HUES48 (cell line): ENCODE measurements around the gene RASL11A.

Experiments used
- H3K27ac ChIP-seq: one replicate; pipeline ENCODE4 v1.7.0; 2013; ENCODE audit warnings: low read depth, low read length, inconsistent platforms
- H3K27me3 ChIP-seq: 2 replicates; pipeline ENCODE4 v1.6.1; 2013; ENCODE audit warnings: mild to moderate bottlenecking, low read length; ENCODE audit not compliant: control insufficient read depth, insufficient read depth
- H3K36me3 ChIP-seq: 2 replicates; pipeline ENCODE4 v1.6.1; 2013; ENCODE audit warnings: low read length; ENCODE audit not compliant: control insufficient read depth, insufficient read depth
- H3K4me1 ChIP-seq: 2 replicates; pipeline ENCODE4 v1.6.1; 2013; ENCODE audit warnings: mild to moderate bottlenecking, low read length; ENCODE audit not compliant: control insufficient read depth, insufficient read depth
- H3K4me3 ChIP-seq: 2 replicates; pipeline ENCODE4 v1.5.1; 2013; ENCODE audit warnings: mild to moderate bottlenecking, low read depth, low read length
- H3K9ac ChIP-seq: 2 replicates; pipeline ENCODE4 v1.6.1; 2013; ENCODE audit warnings: mild to moderate bottlenecking, low read depth, low read length, moderate library complexity
- H3K9me3 ChIP-seq: 2 replicates; pipeline ENCODE4 v1.6.1; 2013; ENCODE audit warnings: low read length; ENCODE audit not compliant: control insufficient read depth, insufficient read depth

RASL11A gene

GRCh38 chr13:27266917-27267316 is 3.7 kb upstream of the RASL11A start:
- no peak overlapping the region for H3K27ac ChIP-seq
- H3K9me3 ChIP-seq: no peaks in the 10 kb centered on the region
- peaks cover 7% of the 10 kb centered on the region; the same call in 1 of the 2 replicates for H3K4me1 ChIP-seq
- no peak overlapping the region for H3K4me3 ChIP-seq
- H3K27me3 ChIP-seq: peaks cover 18% of the 10 kb centered on the region
- 0 out of 2 replicates have a peak, but pooled peaks cover 1% of the 10 kb centered on the region for H3K36me3 ChIP-seq
- no peak overlapping the region for H3K9ac ChIP-seq

GRCh38 chr13:27267596-27267995 is 3.0 kb upstream of the RASL11A start:
- no peak overlapping the region for H3K4me3 ChIP-seq
- no peaks in the 10 kb centered on the region for H3K9me3 ChIP-seq
- H3K4me1 ChIP-seq: peaks cover 7% of the 10 kb centered on the region; the same call in 1 of the 2 replicates
- H3K27me3 ChIP-seq: peaks cover 21% of the 10 kb centered on the region
- no peaks in the 10 kb centered on the region for H3K36me3 ChIP-seq
- H3K9ac ChIP-seq: no peak overlapping the region
- no peak overlapping the region for H3K27ac ChIP-seq

GRCh38 chr13:27269114-27269665 is 1.4 kb upstream of the RASL11A start:
- peaks cover 7% of the 10 kb centered on the region; the same call in 1 of the 2 replicates for H3K4me1 ChIP-seq
- no peaks in the 10 kb centered on the region for H3K9me3 ChIP-seq
- no peaks in the 10 kb centered on the region for H3K36me3 ChIP-seq
- H3K27ac ChIP-seq: no peak overlapping the region
- peaks cover 24% of the 10 kb centered on the region for H3K27me3 ChIP-seq
- H3K9ac ChIP-seq: no peak overlapping the region
- H3K4me3 ChIP-seq: no peak overlapping the region

GRCh38 chr13:27271570-27272096 is 1.0 kb downstream of the RASL11A start:
- Histone ChIP-seq H3K9ac (no peak overlapping the region), H3K4me3 (peak overlapping the region; percentile 72), H3K27me3 (peaks cover 24% of the 10 kb centered on the region), H3K4me1 (peaks cover 7% of the 10 kb centered on the region; the same call in 1 of the 2 replicates), H3K36me3 (no peaks in the 10 kb centered on the region), H3K9me3 (no peaks in the 10 kb centered on the region), H3K27ac (no peak overlapping the region)

- H3K36me3 ChIP-seq: no peaks in the 10 kb centered on the region
- H3K27me3 ChIP-seq: peaks cover 24% of the 10 kb centered on the region
- H3K4me3 ChIP-seq: no peak overlapping the region
- no peak overlapping the region for H3K9ac ChIP-seq
- H3K27ac ChIP-seq: no peak overlapping the region
- peaks cover 7% of the 10 kb centered on the region; the same call in 1 of the 2 replicates for H3K4me1 ChIP-seq
- no peaks in the 10 kb centered on the region for H3K9me3 ChIP-seq
Measured at GRCh38 chr13:27273658-27274425, 3.2 kb downstream of the RASL11A start.

GRCh38 chr13:27274631-27275030 is 4.0 kb downstream of the RASL11A start:
- H3K27ac ChIP-seq: no peak overlapping the region
- no peaks in the 10 kb centered on the region for H3K9me3 ChIP-seq
- peaks cover 18% of the 10 kb centered on the region for H3K27me3 ChIP-seq
- peaks cover 11% of the 10 kb centered on the region; the same call in 1 of the 2 replicates for H3K4me1 ChIP-seq
- H3K36me3 ChIP-seq: no peaks in the 10 kb centered on the region
- no peak overlapping the region for H3K4me3 ChIP-seq
- no peak overlapping the region for H3K9ac ChIP-seq

GRCh38 chr13:27276188-27276587 is 5.6 kb downstream of the RASL11A start:
- Histone ChIP-seq H3K27me3 (peaks cover 13% of the 10 kb centered on the region), H3K4me1 (peaks cover 19% of the 10 kb centered on the region; the same call in 1 of the 2 replicates), H3K27ac (no peak overlapping the region), H3K4me3 (no peak overlapping the region), H3K9ac (no peak overlapping the region), H3K9me3 (no peaks in the 10 kb centered on the region), H3K36me3 (no peaks in the 10 kb centered on the region)

GRCh38 chr13:27279506-27279905 is 8.9 kb downstream of the RASL11A start:
- no peaks in the 10 kb centered on the region for H3K9me3 ChIP-seq
- H3K4me1 ChIP-seq: peaks cover 12% of the 10 kb centered on the region; the same call in 1 of the 2 replicates
- H3K4me3 ChIP-seq: no peak overlapping the region
- H3K27me3 ChIP-seq: no peaks in the 10 kb centered on the region
- no peaks in the 10 kb centered on the region for H3K36me3 ChIP-seq
- H3K27ac ChIP-seq: no peak overlapping the region
- H3K9ac ChIP-seq: no peak overlapping the region

GRCh38 chr13:27280009-27280656 is 9.5 kb downstream of the RASL11A start:
- peaks cover 12% of the 10 kb centered on the region; the same call in 1 of the 2 replicates for H3K4me1 ChIP-seq
- no peaks in the 10 kb centered on the region for H3K36me3 ChIP-seq
- no peak overlapping the region for H3K4me3 ChIP-seq
- no peaks in the 10 kb centered on the region for H3K9me3 ChIP-seq
- H3K9ac ChIP-seq: no peak overlapping the region
- H3K27me3 ChIP-seq: no peaks in the 10 kb centered on the region
- no peak overlapping the region for H3K27ac ChIP-seq

- Histone ChIP-seq H3K27me3 (no peaks in the 10 kb centered on the region), H3K27ac (no peak overlapping the region), H3K36me3 (no peaks in the 10 kb centered on the region), H3K4me1 (peaks cover 12% of the 10 kb centered on the region; the same call in 1 of the 2 replicates), H3K4me3 (no peak overlapping the region), H3K9me3 (no peaks in the 10 kb centered on the region), H3K9ac (no peak overlapping the region)
Measured at GRCh38 chr13:27280841-27281240, 10.2 kb downstream of the RASL11A start.
